Adipocyte (in vitro differentiated cells): ENCODE results near the gene TMEM150A.
"Not testable (repeated sequence)": the region's sequence is repeated elsewhere in the genome, so short reads cannot be mapped to it uniquely, and the experiment has no call there.

ENCODE experiments used
- DNase-seq: peaks from one replicate; pipeline ENCODE4 v3.0.0-alpha.2; 2015; ENCODE audit warnings: low read depth
- H3K27me3 ChIP-seq: replicated peaks from 2 replicates; pipeline ENCODE4 v1.7.0; 2013; ENCODE audit warnings: mild to moderate bottlenecking, low read length, moderate library complexity; ENCODE audit not compliant: control insufficient read depth, insufficient read depth
- H3K36me3 ChIP-seq: 2 replicates; pipeline ENCODE4 v1.7.0; 2013; ENCODE audit warnings: low read length, mild to moderate bottlenecking, moderate library complexity; ENCODE audit not compliant: control insufficient read depth, insufficient read depth, severe bottlenecking
- H3K4me1 ChIP-seq: 2 replicates; pipeline ENCODE4 v1.7.0; 2013; ENCODE audit warnings: mild to moderate bottlenecking, low read length, moderate library complexity; ENCODE audit not compliant: control insufficient read depth, insufficient read depth
- H3K4me3 ChIP-seq: 2 replicates; pipeline ENCODE4 v1.7.0; 2013; ENCODE audit warnings: mild to moderate bottlenecking, low read length, moderate library complexity
- H3K9ac ChIP-seq: 2 replicates; pipeline ENCODE4 v1.7.0; 2013; ENCODE audit warnings: mild to moderate bottlenecking, low read length, moderate library complexity
- H3K9me3 ChIP-seq: 2 replicates; pipeline ENCODE4 v1.7.0; 2013; ENCODE audit warnings: mild to moderate bottlenecking, low read length, moderate library complexity; ENCODE audit not compliant: control insufficient read depth

Gene TMEM150A

GRCh38 chr2:85560403-85560726, 42.1 kb downstream of the TMEM150A start:
- Histone ChIP-seq H3K4me3 (peak overlapping the region; percentile 95), H3K9ac (peak overlapping the region; percentile 99), H3K36me3 (peaks cover 25% of the 10 kb centered on the region), H3K4me1 (peaks cover 17% of the 10 kb centered on the region)
- H3K9me3 ChIP-seq, H3K27me3 ChIP-seq, DNase-seq: not testable (repeated sequence)

- Histone ChIP-seq H3K36me3 (peaks cover 46% of the 10 kb centered on the region), H3K4me3 (no peak overlapping the region), H3K9me3 (no peaks in the 10 kb centered on the region), H3K9ac (no peak overlapping the region), H3K27me3 (no peaks in the 10 kb centered on the region), H3K4me1 (peaks cover 17% of the 10 kb centered on the region)
- DNase-seq: no peak
Measured at GRCh38 chr2:85558160-85558559, 44.3 kb downstream of the TMEM150A start.

- Histone ChIP-seq H3K4me1 (peaks cover 17% of the 10 kb centered on the region), H3K4me3 (no peak overlapping the region), H3K9ac (no peak overlapping the region), H3K27me3 (no peaks in the 10 kb centered on the region), H3K36me3 (peaks cover 56% of the 10 kb centered on the region), H3K9me3 (no peaks in the 10 kb centered on the region)
- DNase-seq: no peak
Measured at GRCh38 chr2:85557130-85557529, 45.4 kb downstream of the TMEM150A start.

DNA sequence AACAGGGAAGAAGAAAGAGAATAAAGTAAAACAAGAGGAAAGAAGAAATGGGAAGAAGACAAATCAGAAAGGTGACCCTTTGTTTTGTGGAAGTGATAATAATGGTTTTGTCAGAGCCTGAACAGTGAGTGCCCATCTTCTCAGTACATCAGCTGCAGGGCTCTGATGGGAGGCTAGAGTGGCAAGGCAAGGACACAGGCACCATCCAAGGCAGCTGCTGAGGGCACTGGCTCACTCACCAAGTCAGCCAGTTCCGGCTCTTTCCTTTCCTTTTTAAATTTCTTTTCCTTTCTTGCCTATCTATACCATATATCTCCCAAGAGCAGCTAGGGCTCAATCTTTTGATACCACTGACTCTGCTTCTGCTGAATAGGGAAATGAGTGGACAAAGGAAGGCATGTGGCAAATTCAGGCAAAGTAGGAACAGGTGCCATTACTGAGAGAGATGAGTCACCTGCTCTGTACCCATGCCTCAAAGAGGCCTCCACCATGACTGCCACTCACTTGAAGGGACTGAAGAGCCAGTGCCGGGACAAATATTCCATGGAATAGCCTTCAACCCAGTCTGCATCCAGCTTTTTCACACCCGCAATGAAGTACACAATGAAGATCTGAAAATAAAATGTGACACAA, 47.4 kb downstream of the TMEM150A start:
- Histone ChIP-seq H3K4me1 (peaks cover 6% of the 10 kb centered on the region), H3K9ac (no peak overlapping the region), H3K27me3 (no peaks in the 10 kb centered on the region), H3K9me3 (no peaks in the 10 kb centered on the region), H3K4me3 (no peak overlapping the region), H3K36me3 (peaks cover 76% of the 10 kb centered on the region)
- DNase-seq: no peak

GRCh38 chr2:85553184-85553583, 49.3 kb downstream of the TMEM150A start:
- Histone ChIP-seq H3K9ac (no peak overlapping the region), H3K36me3 (peaks cover 71% of the 10 kb centered on the region), H3K4me1 (no peaks in the 10 kb centered on the region), H3K27me3 (no peaks in the 10 kb centered on the region), H3K4me3 (no peak overlapping the region), H3K9me3 (no peaks in the 10 kb centered on the region)
- no peak for DNase-seq

DNA sequence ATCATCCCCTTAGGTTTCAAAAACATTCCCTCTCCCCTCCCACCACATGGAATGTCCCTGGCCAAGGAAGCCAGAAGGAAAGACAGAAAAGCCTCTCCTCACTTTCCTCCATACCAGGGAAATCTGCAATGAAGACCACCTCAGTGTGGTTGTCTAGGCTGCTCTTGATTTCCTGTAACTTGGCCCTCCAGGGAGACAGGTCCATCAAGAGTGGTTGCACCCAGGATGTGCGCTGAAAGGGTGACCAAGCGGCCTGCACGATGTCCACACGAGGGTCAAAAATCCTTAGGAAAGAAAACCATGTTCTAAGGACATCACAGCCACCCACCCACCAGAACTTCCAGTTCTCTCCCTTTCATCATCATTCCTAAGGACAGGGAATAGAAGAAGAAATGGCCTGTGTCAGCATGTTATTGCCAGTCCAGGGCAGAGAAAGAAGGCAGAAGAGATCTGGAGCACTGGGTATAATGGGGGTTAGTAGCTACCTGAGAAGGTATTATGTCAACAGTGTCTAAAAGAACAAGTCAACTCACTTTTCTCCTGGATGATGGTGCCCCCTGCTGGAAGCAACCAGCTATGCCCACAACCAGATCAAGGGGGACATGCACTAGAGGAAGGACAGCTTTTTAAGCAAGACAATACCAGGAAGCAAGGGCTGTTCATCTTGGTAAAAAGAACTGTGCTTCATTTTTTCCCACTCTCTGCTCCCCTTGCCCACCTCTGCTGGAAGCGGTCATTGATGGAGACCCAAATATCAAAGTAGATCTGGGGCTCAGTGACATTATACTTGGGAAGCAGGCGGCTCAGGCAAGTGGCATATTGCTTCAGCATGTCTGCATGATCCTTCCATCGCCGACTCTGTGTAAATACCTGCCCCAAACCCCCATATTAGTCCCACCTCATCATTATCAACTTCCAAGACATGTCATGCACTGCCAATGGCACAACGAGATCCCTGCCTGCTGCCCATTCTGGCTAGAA, 50.5 kb downstream of the TMEM150A start:
- Histone ChIP-seq H3K27me3 (no peaks in the 10 kb centered on the region), H3K9me3 (no peaks in the 10 kb centered on the region), H3K9ac (no peak overlapping the region), H3K4me1 (no peaks in the 10 kb centered on the region), H3K36me3 (peaks cover 65% of the 10 kb centered on the region), H3K4me3 (no peak overlapping the region)
- peak; percentile 89 for DNase-seq

DNA sequence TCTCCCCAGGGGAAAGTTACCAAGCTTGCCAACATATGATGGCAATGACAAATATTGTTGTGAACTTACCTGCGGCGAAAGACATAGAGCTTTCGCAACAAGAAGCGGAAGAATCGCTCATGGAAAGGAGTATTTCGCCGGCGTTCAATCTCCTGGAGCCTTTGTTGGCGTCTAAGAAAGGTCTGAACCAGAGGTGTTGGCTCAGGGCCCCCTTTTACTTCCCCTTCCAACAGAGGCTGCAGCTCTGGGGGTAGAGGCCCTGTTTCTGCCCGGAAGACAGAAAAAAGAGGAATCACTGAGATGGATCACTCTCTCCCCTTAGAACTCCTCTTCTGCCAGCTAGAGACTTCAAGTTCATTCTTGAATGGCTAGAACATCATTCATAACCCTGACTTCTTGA, 52.0 kb downstream of the TMEM150A start:
- Histone ChIP-seq H3K4me1 (no peaks in the 10 kb centered on the region), H3K36me3 (peaks cover 69% of the 10 kb centered on the region), H3K9ac (no peak overlapping the region), H3K4me3 (no peak overlapping the region), H3K27me3 (no peaks in the 10 kb centered on the region), H3K9me3 (no peaks in the 10 kb centered on the region)
- DNase-seq: no peak

DNA sequence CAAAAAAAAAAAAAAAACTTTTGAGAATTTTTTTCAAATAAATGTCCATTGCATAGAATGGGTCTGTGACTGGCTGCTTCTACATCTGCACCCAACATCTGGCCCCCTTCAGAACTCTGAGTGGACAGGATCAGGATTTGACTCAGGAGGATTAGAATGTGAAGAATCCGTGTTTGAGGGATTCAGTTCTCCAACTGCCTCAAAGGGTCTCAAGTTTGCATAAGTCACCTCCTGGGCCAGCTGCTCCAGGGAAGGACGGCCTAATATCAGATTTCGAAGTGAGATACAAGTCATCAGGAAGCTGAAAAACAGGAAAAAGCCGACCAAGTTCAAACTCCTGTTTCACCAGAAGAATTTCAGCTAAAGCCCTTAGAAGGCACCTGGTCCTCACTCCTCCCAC, 52.7 kb downstream of the TMEM150A start:
- Histone ChIP-seq H3K9me3 (no peaks in the 10 kb centered on the region), H3K9ac (no peak overlapping the region), H3K4me1 (no peaks in the 10 kb centered on the region), H3K4me3 (no peak overlapping the region), H3K36me3 (peaks cover 70% of the 10 kb centered on the region), H3K27me3 (no peaks in the 10 kb centered on the region)
- DNase-seq: peak; percentile 89

GRCh38 chr2:85549095-85549494, 53.4 kb downstream of the TMEM150A start:
- no peaks in the 10 kb centered on the region for H3K27me3 ChIP-seq
- peaks cover 4% of the 10 kb centered on the region for H3K4me1 ChIP-seq
- H3K4me3 ChIP-seq: no peak overlapping the region
- peaks cover 70% of the 10 kb centered on the region for H3K36me3 ChIP-seq
- H3K9ac ChIP-seq: no peak overlapping the region
- no peaks in the 10 kb centered on the region for H3K9me3 ChIP-seq
- DNase-seq: no peak

DNA sequence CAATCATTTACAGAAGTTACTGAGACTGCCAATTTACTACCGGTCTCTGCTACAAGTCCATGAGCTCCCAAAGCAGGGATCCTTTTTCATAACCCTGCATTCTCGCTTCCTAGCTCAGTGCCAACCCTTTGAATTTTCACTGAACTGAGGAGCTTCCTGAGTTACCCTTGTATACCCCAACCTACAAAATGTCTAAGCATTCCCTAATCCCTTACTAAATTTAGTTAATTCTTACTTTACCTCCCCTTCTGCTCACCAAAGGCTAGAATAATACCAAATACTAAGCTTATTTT, 53.9 kb downstream of the TMEM150A start:
- no peak overlapping the region for H3K9ac ChIP-seq
- no peak overlapping the region for H3K4me3 ChIP-seq
- H3K4me1 ChIP-seq: peaks cover 4% of the 10 kb centered on the region
- DNase-seq: no peak
- H3K9me3 ChIP-seq: no peaks in the 10 kb centered on the region
- H3K27me3 ChIP-seq: no peaks in the 10 kb centered on the region
- H3K36me3 ChIP-seq: peaks cover 71% of the 10 kb centered on the region
